Stimulated activated CD8-positive, alpha-beta memory T cell treated with anti-CD3 and anti-CD28 coated beads, Interleukin-12 subunit alpha, Interleukin-12 subunit beta, amount 100 ng/mL, for 24 hours (primary cell): ENCODE data around the gene SLC2A4.

Source experiments
- DNase-seq: peaks from one replicate; pipeline ENCODE4 v3.0.0-alpha.2; 2020; ENCODE audit errors: extremely low read depth

Gene SLC2A4

DNA sequence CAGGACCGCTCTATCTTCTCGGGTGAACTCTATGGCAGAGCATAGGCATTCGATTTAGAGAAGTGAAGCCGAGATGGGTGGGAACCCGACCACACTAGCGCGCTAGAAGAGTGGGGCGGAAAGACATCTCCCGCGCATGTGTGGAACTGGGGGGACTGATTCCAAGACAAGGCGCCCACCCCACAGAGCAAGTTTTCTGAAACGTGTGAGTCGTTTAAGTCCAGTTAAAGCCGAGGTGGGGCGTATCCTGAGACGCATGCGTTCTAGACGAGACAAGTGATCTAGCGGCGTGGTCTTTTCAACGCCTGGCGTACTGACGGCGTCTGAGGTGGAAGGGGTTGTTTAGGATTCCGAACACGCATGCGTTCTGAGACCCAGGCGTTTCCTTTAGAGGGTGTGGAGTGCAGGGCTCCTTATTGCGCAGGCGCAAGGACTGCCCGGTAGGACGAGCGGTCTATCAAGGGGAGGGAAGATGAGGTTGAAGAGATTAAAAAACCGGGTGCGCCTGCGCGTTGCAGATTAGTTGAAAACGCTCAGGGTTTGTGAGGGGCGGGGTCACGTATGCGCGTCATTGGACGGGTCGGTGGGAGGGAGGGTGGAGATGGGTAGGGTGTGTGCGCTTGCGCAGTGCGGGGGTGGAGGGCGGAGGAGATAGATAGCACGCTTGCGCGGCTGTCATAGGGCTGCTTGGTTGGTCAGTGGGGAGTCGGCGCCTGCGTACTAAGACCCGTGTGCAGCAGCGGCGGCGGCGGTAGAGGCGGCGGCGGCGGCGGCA, 25.6 kb downstream of the SLC2A4 start, which contains the start of gene EIF5A:
Gene EIF5A, plus strand, starts transcription at position 718 of the 775 bp plus-strand sequence. CDS start 2,008 bp downstream, outside the sequence.
- DNase-seq: peak; percentile 100

- no peak for DNase-seq
Observed at GRCh38 chr17:7307686-7308624, 26.4 kb downstream of the SLC2A4 start.

DNA sequence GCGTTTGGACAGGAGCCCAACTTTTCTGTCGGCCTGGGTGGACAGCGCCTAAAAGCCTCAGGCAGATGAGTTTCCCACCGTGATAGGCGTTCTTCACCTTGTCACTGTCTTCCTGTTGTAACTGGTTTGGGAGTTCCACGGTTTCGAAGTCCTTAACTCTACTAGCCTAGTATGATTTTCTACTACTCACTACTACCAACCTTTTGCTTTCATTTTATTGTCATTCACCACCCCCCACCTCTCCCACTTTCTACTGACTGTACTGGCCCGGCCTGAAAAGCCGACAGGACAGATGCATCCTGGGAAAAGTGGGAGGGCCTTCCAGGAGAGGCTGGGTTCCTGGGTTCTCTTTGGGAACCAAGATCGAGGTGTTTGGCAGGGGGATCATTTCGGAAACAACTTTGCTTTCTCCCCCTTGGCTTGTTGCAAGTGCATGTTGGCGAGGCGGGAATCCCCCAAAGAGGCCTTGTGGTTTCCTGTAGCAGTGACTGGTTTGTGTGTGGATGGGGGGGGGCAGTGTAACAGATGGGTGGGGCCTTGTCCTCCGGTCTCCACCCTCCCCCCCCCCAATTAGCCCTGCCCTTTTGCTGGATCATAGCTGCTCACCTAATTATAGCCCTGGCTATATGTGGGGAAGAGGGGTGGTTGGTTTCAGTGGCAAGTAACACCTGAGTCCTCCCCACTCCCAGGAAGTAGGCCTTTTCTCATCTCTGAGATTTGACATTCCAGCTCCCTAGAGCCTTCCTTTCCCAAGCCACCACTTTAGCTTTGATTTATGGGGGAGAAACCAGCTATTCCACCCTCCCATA, 27.3 kb downstream of the SLC2A4 start:
- DNase-seq: peak; percentile 51

DNA sequence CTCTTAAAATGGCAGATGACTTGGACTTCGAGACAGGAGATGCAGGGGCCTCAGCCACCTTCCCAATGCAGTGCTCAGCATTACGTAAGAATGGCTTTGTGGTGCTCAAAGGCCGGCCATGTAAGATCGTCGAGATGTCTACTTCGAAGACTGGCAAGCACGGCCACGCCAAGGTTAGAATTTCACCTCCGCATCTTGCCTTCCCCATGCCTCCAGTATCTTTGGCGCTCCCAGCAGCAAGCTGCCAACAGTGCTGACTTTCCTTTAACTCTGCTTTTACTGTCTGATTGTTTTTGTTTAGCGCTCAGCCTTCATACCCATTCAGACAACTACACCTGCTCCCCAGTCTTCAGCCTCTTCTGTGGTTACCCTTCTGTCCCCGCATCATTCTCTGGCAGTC, 28.1 kb downstream of the SLC2A4 start:
- DNase-seq: no peak

GRCh38 chr17:7311110-7311705, 29.7 kb downstream of the SLC2A4 start:
- DNase-seq: no peak

GRCh38 chr17:7312432-7313087, 31.0 kb downstream of the SLC2A4 start:
- DNase-seq: no peak

GRCh38 chr17:7313088-7313889, 31.8 kb downstream of the SLC2A4 start:
- DNase-seq: no peak

- no peak for DNase-seq
Observed at GRCh38 chr17:7313890-7314718, 32.6 kb downstream of the SLC2A4 start.

- peak; percentile 84 for DNase-seq
Observed at GRCh38 chr17:7314719-7315569, 33.4 kb downstream of the SLC2A4 start, which contains the start of gene GPS2. GPS2 (minus strand) TSS chr17:7315360; CDS start chr17:7315052, 308 bp downstream.

DNA sequence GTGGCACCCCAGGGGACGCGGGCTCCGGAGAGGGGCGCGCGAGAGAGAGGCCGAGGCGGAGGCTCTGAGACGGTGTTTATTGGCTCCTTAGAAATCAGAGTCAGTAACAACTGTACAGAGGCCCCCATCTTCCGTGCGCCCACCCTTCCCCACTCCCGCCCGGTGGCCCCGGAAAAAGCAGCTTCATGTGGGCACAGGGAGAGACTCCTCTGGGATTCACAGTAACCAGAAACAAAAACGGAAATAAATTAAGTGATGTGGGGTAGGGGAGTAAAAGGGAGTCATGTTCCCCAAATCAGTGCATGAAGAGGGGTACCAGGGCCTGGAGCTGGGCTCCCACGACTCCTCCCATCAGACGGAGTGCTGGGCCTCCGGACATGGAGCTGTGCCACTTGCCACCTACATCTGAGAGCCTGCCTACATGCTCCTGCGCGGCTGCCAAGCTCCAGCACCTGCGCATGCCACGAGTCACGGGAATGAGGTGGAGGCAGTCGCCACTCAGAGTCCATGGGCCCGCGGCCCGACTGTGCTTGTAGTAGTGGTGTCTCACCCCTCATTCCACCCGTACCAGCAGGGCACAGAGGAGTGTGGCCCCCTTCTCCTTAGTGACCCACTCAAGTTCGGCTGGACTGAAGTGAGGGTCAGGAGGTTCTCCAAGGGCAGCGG, 34.2 kb downstream of the SLC2A4 start:
- no peak for DNase-seq

DNA sequence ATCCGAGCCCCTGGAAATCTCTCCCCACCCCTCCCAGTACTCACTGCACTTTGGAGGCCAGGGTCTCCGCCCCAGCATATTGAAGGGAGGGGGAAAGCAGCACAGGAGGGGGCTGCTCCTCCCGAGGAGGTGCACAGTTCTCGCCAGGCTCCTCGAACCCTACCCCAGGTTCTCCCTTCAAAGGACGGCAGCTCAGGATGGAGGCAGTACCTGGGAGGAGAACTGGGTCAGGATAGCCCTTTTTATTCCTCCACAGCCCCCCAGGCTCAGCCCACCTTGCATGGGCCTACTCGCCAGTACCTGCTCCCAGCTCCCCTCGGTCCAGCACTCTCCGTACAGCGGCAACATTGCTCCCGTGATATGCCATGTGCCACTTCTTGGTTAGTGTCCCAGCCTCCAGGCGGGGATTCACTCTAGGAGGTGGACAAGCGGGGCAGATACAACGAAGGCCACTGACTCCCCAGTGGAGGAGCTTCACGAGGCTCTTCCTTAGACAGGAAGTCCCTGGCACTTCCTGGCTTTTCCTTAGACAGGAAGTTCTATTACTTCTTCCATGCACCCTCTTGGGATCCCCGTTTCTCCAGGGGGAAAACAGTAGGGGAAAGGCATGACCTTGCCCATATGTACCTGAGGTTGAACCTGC, 35.8 kb downstream of the SLC2A4 start:
- no peak for DNase-seq

DNA sequence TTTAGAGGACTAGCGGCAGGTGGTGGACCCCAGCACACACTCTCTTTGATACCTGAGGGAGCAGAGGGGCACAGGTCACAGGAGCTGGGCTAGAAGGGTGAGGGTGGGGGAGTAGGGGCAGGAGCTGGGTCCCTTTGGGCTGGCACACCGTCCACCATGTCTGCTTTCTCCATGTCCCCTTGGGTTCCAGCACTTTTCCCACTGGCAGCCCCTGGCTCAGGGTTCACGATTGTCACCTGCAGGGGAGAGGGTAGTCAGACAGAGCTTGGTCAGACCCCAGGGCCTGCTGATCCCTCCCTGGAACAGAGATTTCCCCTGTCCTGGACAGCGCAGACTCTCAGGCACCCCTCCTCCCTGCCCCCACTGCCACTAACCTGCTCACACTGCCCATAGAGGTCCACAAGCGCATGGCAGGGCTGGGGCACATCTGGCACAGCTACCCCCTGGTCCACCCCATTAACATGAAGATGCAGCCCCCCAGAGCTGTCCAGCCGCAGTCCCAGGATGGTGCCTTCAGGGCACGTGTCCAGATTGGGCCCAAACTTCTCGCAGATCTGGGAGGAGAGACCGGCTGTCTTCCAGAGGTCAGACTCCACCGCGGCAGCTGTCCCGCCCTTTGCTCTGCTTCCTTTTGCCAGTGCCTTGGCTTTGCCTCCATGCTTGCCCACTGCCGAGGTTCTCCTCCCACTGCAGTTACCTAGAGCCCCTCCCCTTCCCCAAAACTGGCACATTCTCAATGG, 36.8 kb downstream of the SLC2A4 start:
- DNase-seq: no peak

- DNase-seq: no peak
Observed at GRCh38 chr17:7321466-7321865, 39.9 kb downstream of the SLC2A4 start.

- DNase-seq: no peak
Observed at GRCh38 chr17:7322520-7323194, 41.1 kb downstream of the SLC2A4 start.

DNA sequence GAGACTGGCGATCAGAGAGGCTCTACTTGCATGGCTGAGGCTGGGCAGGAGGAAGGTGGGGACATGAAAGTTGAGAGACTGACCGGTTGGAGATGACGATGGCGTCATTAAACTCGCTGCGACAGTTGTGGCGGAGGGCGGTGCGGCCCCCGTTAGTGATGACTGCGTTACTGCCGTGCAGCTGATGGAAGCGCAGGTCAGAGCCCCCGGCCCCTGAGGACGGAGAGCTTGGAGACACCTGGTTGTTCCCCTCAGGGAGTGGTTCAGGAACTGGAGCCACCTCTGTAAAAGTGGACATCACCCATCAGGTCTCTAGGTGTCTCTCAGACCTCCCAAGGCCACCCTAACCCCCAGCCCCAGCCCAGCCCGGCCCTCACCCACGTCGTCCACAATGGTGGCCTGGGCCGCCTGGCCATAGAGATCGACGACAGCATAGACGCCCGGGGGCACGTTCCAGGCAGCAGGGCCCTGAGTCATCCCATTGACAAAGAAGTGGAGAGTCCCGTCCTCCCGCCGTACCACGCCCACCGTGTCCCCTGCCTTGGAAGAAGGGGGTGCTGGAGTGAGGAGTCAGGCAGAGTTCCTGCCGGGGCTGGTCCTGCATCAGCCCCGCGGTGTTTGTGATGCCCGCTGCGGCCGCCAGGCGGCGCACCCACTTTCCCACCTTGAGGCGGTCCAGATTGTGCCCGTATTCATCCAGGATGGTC, 42.4 kb downstream of the SLC2A4 start:
- no peak for DNase-seq
